Osteocyte (in vitro differentiated cells): Measurements from ENCODE around the gene LMF2. TPM values are rescaled to one million over a fixed set of nuclear protein-coding genes. Genes with fewer than 3 reads are reported as not detected.

Experiments
- DNase-seq: peaks from one replicate; pipeline ENCODE4 v3.0.0; 2021; ENCODE audit warnings: mixed read lengths; ENCODE audit not compliant: unreplicated experiment; ENCODE audit errors: extremely low spot score
- H3K27ac Mint-ChIP-seq: one replicate; pipeline ENCODE4 v1.8.0; 2021; ENCODE audit warnings: mild to moderate bottlenecking, mixed read lengths; ENCODE audit not compliant: unreplicated experiment
- H3K27me3 Mint-ChIP-seq: one replicate; pipeline ENCODE4 v1.8.0; 2021; ENCODE audit warnings: mixed read lengths; ENCODE audit not compliant: unreplicated experiment
- H3K36me3 Mint-ChIP-seq: one replicate; pipeline ENCODE4 v1.8.0; 2021; ENCODE audit warnings: mixed read lengths; ENCODE audit not compliant: unreplicated experiment
- H3K4me1 Mint-ChIP-seq: one replicate; pipeline ENCODE4 v1.8.0; 2021; ENCODE audit warnings: mixed read lengths; ENCODE audit not compliant: unreplicated experiment
- H3K4me3 Mint-ChIP-seq: one replicate; pipeline ENCODE4 v1.8.0; 2021; ENCODE audit warnings: mild to moderate bottlenecking, moderate library complexity, mixed read lengths; ENCODE audit not compliant: unreplicated experiment
- H3K9me3 Mint-ChIP-seq: one replicate; pipeline ENCODE4 v1.8.0; 2021; ENCODE audit warnings: mixed read lengths; ENCODE audit not compliant: unreplicated experiment
- total RNA-seq: library from RNA; stranded (reverse); gene quantifications from 2 replicates; pipeline ENCODE4 v1.2.1, GENCODE V29; 2021
- TF ChIP-seq, protein P1 (sequence below): fragments of 200-600 bp; sonication (generic); IDR thresholded peaks from 2 replicates; pipeline ENCODE4 v1.5.0; 2021; ENCODE audit warnings: antibody characterized with exemption, mild to moderate bottlenecking, moderate library complexity

LMF2 gene
- total RNA-seq, 1 donor from 2014 or later, result 107 TPM

DNA sequence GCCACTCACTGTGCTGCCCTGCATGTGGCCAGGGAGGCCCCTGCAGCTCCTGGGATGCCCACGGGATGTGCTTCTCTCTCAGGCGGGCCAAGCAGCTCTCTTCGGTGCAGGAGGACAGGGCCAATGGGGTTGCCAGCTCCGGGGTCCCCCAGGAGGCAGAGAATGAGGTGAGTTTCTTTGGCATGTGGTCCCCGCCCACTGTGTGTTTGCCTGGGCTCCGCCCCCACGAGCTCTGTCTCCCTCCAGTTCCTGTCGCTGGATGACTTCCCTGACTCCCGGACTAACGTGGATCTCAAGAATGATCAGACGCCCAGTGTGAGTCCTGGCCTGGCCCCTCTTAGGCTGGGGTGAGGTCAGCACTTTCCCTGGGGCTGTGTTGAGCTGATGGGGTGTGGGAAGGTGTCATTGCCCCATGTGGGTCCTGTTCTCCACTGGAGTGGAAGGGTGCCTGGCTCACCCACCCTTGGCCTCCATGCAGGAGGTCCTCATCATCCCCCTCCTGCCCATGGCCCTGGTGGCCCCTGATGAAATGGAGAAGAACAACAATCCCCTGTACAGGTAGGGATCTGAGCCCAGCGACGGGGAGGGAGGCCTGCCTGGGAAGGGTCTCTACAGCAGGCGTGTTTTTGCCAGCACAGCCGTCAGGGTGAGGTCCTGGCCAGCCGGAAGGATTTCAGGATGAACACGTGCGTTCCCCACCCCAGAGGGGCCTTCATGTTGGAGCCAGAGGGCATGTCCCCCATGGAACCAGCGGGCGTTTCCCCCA is 10.2 kb upstream of the LMF2 start:
- H3K36me3 Mint-ChIP-seq, result peaks cover 13% of the 10 kb centered on the region
- H3K27me3 Mint-ChIP-seq, result no peaks in the 10 kb centered on the region
- no peak overlapping the region for H3K27ac Mint-ChIP-seq
- TF ChIP-seq, protein P1, sequence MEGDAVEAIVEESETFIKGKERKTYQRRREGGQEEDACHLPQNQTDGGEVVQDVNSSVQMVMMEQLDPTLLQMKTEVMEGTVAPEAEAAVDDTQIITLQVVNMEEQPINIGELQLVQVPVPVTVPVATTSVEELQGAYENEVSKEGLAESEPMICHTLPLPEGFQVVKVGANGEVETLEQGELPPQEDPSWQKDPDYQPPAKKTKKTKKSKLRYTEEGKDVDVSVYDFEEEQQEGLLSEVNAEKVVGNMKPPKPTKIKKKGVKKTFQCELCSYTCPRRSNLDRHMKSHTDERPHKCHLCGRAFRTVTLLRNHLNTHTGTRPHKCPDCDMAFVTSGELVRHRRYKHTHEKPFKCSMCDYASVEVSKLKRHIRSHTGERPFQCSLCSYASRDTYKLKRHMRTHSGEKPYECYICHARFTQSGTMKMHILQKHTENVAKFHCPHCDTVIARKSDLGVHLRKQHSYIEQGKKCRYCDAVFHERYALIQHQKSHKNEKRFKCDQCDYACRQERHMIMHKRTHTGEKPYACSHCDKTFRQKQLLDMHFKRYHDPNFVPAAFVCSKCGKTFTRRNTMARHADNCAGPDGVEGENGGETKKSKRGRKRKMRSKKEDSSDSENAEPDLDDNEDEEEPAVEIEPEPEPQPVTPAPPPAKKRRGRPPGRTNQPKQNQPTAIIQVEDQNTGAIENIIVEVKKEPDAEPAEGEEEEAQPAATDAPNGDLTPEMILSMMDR, result no peak
- H3K9me3 Mint-ChIP-seq, result no peaks in the 10 kb centered on the region
- no peaks in the 10 kb centered on the region for H3K4me1 Mint-ChIP-seq
- H3K4me3 Mint-ChIP-seq, result no peak overlapping the region
- no peak for DNase-seq

DNA sequence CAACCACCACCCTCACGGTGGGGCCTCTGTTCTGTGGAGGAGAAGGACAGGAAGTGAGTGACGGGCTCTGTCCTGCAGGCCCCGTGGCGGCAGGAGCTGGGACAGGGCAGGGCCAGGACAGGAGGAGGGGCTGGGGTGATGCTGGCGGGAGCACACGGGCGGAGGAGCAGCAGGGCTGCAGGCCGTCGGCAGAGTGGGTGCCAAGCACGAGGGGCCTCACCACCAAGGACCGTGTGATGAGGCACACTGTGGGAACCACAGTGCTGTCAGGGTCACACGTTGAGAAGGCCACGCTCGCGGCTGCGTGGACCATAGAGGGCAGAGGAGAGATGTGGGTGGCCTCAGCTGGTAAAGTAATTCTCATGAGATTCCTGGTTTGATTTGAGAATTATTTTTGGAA is 9.4 kb upstream of the LMF2 start:
- no peak overlapping the region for H3K4me3 Mint-ChIP-seq
- no peak overlapping the region for H3K27ac Mint-ChIP-seq
- no peaks in the 10 kb centered on the region for H3K27me3 Mint-ChIP-seq
- no peaks in the 10 kb centered on the region for H3K9me3 Mint-ChIP-seq
- H3K36me3 Mint-ChIP-seq, result peaks cover 13% of the 10 kb centered on the region
- TF ChIP-seq, protein P1, result no peak
- no peak for DNase-seq
- no peaks in the 10 kb centered on the region for H3K4me1 Mint-ChIP-seq

DNA sequence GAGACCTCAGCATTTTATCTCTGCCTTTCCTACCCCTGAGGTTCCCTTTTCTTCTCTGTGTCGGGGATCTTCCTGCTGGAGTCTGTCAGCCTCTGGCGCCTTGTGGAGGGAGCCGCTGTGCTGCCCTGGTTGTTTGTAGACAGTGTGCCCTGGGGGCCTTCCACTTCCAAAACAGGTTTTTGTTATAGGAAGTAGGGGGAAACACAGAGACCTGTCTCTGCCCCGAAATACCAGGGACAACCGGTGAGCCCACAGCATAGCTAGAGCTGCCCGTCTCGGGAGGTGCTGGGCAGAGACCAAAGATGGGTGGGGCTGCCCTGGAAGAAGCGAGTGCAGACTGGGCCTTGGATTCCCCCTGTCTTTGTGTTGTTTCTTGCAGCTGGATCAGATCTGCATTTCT is 8.6 kb upstream of the LMF2 start:
- Mint-ChIP-seq H3K4me1 (no peaks in the 10 kb centered on the region), H3K9me3 (no peaks in the 10 kb centered on the region), H3K27me3 (no peaks in the 10 kb centered on the region), H3K36me3 (peaks cover 13% of the 10 kb centered on the region), H3K4me3 (no peak overlapping the region), H3K27ac (no peak overlapping the region)
- no peak for DNase-seq
- TF ChIP-seq, protein P1, result no peak

DNA sequence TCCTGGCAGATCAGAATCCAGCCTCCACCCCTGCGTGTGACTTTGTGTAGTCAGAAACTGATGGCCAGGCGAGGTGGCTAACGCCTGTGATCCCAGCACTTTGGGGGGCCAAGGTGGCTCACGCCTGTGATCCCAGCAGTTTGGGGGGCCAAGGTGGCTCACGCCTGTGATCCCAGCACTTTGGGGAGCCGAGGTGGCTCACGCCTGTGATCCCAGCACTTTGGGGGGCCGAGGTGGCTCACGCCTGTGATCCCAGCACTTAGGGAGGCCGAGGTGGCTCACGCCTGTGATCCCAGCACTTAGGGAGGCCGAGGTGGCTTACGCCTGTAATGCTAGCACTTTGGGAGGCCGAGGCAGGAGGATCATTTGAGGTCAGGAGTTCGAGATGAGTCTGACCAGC is 5.7 kb upstream of the LMF2 start:
- no peaks in the 10 kb centered on the region for H3K27me3 Mint-ChIP-seq
- H3K4me1 Mint-ChIP-seq, result peaks cover 11% of the 10 kb centered on the region
- H3K9me3 Mint-ChIP-seq, result no peaks in the 10 kb centered on the region
- DNase-seq, result no peak
- H3K4me3 Mint-ChIP-seq, result no peak overlapping the region
- no peak overlapping the region for H3K27ac Mint-ChIP-seq
- TF ChIP-seq, protein P1, result no peak
- H3K36me3 Mint-ChIP-seq, result peaks cover 8% of the 10 kb centered on the region

DNA sequence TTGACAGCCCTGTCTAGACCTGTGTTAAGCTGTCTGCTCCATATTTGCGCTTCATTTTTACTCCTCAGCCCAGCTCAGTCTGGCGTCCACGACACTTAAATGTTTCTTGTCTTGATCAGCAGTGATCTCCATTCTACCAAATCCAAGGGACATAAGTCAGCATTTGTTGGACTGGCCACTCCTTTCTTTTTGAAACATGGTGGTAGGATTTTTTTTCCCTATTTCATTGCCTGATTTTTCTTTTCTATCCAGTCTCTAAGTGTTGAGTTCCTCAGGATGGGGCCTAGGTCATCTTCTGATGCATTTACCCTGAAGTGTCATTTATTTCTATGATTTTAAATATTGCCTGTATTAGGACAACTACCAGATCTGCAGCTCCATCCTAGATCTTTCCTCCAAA is 1.4 kb upstream of the LMF2 start:
- Mint-ChIP-seq H3K4me1 (peaks cover 16% of the 10 kb centered on the region), H3K27ac (peak overlapping the region; percentile 65), H3K27me3 (no peaks in the 10 kb centered on the region), H3K9me3 (no peaks in the 10 kb centered on the region), H3K36me3 (no peaks in the 10 kb centered on the region), H3K4me3 (peak overlapping the region; percentile 81)
- TF ChIP-seq, protein P1, result no peak
- DNase-seq, result no peak
